OCI-LY1 (cell line): ENCODE results near the gene ONECUT3.

ENCODE experiments used
- H2AFZ ChIP-seq: fragments of 200-600 bp; sonication (generic), shearing (Covaris generic); 2 replicates; pipeline ENCODE4 v1.6.0; 2014; ENCODE audit warnings: antibody characterized with exemption, mild to moderate bottlenecking, low read length
- H3F3A ChIP-seq: fragments of 200-600 bp; sonication (generic), shearing (Covaris generic); 2 replicates; pipeline ENCODE4 v1.6.0; 2014; ENCODE audit warnings: mild to moderate bottlenecking, antibody characterized with exemption, low read length, moderate library complexity; ENCODE audit not compliant: insufficient read depth
- H3K27ac ChIP-seq: fragments of 200-600 bp; sonication (generic); 2 replicates; pipeline ENCODE4 v1.5.1; 2014; ENCODE audit warnings: low read length, mixed run types, mild to moderate bottlenecking, low read depth; ENCODE audit not compliant: poor library complexity, severe bottlenecking
- H3K27me3 ChIP-seq: fragments of 200-600 bp; sonication (generic); 2 replicates; pipeline ENCODE4 v1.6.0; 2014; ENCODE audit warnings: antibody characterized with exemption, mild to moderate bottlenecking, low read length, moderate library complexity; ENCODE audit not compliant: insufficient read depth
- H3K36me3 ChIP-seq: fragments of 200-600 bp; sonication (generic); 2 replicates; pipeline ENCODE4 v1.6.1; 2014; ENCODE audit warnings: mild to moderate bottlenecking, antibody characterized with exemption, low read length, moderate library complexity, mixed read lengths; ENCODE audit not compliant: insufficient read depth
- H3K4me1 ChIP-seq: fragments of 200-600 bp; sonication (generic); 2 replicates; pipeline ENCODE4 v1.5.1; 2014; ENCODE audit warnings: mild to moderate bottlenecking, low read length, moderate library complexity; ENCODE audit not compliant: insufficient read depth, severe bottlenecking
- H3K4me2 ChIP-seq: fragments of 200-600 bp; sonication (generic), shearing (Covaris generic); 2 replicates; pipeline ENCODE4 v1.6.1; 2014; ENCODE audit warnings: low read length
- H3K4me3 ChIP-seq: fragments of 200-600 bp; sonication (generic); 2 replicates; pipeline ENCODE4 v1.5.1; 2014; ENCODE audit warnings: low read length, low read depth, mild to moderate bottlenecking, mixed read lengths; ENCODE audit not compliant: poor library complexity, severe bottlenecking
- H3K79me2 ChIP-seq: fragments of 200-600 bp; shearing (Covaris generic); 2 replicates; pipeline ENCODE4 v1.6.1; 2016; ENCODE audit warnings: mixed run types, low read length, mixed read lengths; ENCODE audit not compliant: insufficient read depth
- H3K9ac ChIP-seq: fragments of 200-600 bp; sonication (generic), shearing (Covaris generic); 2 replicates; pipeline ENCODE4 v1.6.1; 2014; ENCODE audit warnings: mild to moderate bottlenecking, low read length, mixed read lengths
- H3K9me2 ChIP-seq: fragments of 200-600 bp; sonication (generic), shearing (Covaris generic); 2 replicates; pipeline ENCODE4 v1.6.1; 2014; ENCODE audit warnings: low read depth, mild to moderate bottlenecking, low read length, mixed read lengths
- H3K9me3 ChIP-seq: fragments of 200-600 bp; shearing (Covaris generic); 2 replicates; pipeline ENCODE4 v1.6.1; 2014; ENCODE audit warnings: low read length, mixed read lengths
- H4K20me1 ChIP-seq: fragments of 200-600 bp; sonication (generic), shearing (Covaris generic); 2 replicates; pipeline ENCODE4 v1.6.0; 2016; ENCODE audit warnings: mild to moderate bottlenecking, low read length; ENCODE audit not compliant: insufficient read depth
- CTCF ChIP-seq: fragments of 200-600 bp; sonication (generic), shearing (Covaris generic); IDR thresholded peaks from 2 replicates; pipeline ENCODE4 v1.5.1; 2017; ENCODE audit warnings: mild to moderate bottlenecking, antibody characterized with exemption, low read length, moderate library complexity, mixed read lengths
- EZH2 ChIP-seq: fragments of 200-600 bp; sonication (generic), shearing (Covaris generic); IDR thresholded peaks from 2 replicates; pipeline ENCODE4 v1.8.0; 2017; ENCODE audit warnings: borderline replicate concordance, mixed run types, mild to moderate bottlenecking, antibody characterized with exemption, low read length, moderate library complexity, mixed read lengths

Gene ONECUT3

GRCh38 chr19:1817553-1818179, 64.4 kb downstream of the ONECUT3 start:
- Histone ChIP-seq H2AFZ (no peak overlapping the region), H3K36me3 (peaks cover 72% of the 10 kb centered on the region), H4K20me1 (no peaks in the 10 kb centered on the region), H3K27ac (no peak overlapping the region), H3K9me3 (no peaks in the 10 kb centered on the region), H3K4me2 (no peak overlapping the region), H3K27me3 (no peaks in the 10 kb centered on the region), H3K79me2 (no peaks in the 10 kb centered on the region), H3K9me2 (no peaks in the 10 kb centered on the region), H3K4me1 (peaks cover 8% of the 10 kb centered on the region), H3F3A (no peaks in the 10 kb centered on the region), H3K9ac (no peak overlapping the region), H3K4me3 (no peak overlapping the region)
- no peak for TF ChIP-seq EZH2
- no peak for TF ChIP-seq CTCF

- H4K20me1 ChIP-seq, result no peaks in the 10 kb centered on the region
- H3K4me3 ChIP-seq, result no peak overlapping the region
- H3K9me3 ChIP-seq, result no peaks in the 10 kb centered on the region
- H3K9me2 ChIP-seq, result no peaks in the 10 kb centered on the region
- H3K27me3 ChIP-seq, result no peaks in the 10 kb centered on the region
- H2AFZ ChIP-seq, result no peak overlapping the region
- H3F3A ChIP-seq, result no peaks in the 10 kb centered on the region
- H3K27ac ChIP-seq, result no peak overlapping the region
- H3K4me2 ChIP-seq, result no peak overlapping the region
- TF ChIP-seq EZH2 (no peak), CTCF (no peak)
- H3K9ac ChIP-seq, result no peak overlapping the region
- peaks cover under 1% of the 10 kb centered on the region for H3K4me1 ChIP-seq
- no peaks in the 10 kb centered on the region for H3K79me2 ChIP-seq
- H3K36me3 ChIP-seq, result peaks cover 82% of the 10 kb centered on the region
These were observed 65.4 kb downstream of the ONECUT3 start for GRCh38 chr19:1818549-1819195.

- Histone ChIP-seq H3K27me3 (no peaks in the 10 kb centered on the region), H3K27ac (no peak overlapping the region), H3K79me2 (no peaks in the 10 kb centered on the region), H3K9ac (no peak overlapping the region), H3K36me3 (peaks cover 88% of the 10 kb centered on the region), H3F3A (no peaks in the 10 kb centered on the region), H3K4me1 (no peaks in the 10 kb centered on the region), H3K9me2 (no peaks in the 10 kb centered on the region), H3K9me3 (no peaks in the 10 kb centered on the region), H2AFZ (no peak overlapping the region), H3K4me3 (no peak overlapping the region), H3K4me2 (no peak overlapping the region), H4K20me1 (no peaks in the 10 kb centered on the region)
- no peak for TF ChIP-seq EZH2
- no peak for TF ChIP-seq CTCF
These were observed 66.3 kb downstream of the ONECUT3 start for GRCh38 chr19:1819341-1820255.
